SK-N-SH (cell line): ENCODE data around the gene RPUSD3. TPM values are rescaled to one million over a fixed set of nuclear protein-coding genes. Genes with fewer than 3 reads are reported as not detected.

ENCODE experiments used
- CTCF ChIA-PET: fragments of 300-600, 350-600 bp; formaldehyde crosslinking; extraction: SDS; loops from one replicate; lab custom pipeline; 2021; lab: Yijun Ruan, JAX
- POLR2A ChIA-PET: fragments of 350-600 bp; sonication (Branson Sonifier 250); formaldehyde crosslinking; extraction: SDS; loops from one replicate; lab custom pipeline; 2020; ENCODE audit warnings: antibody characterized with exemption, inconsistent platforms; lab: Yijun Ruan, JAX
- DNase-seq: peaks from one replicate; pipeline ENCODE4 v3.0.0; 2012
- H2AFZ ChIP-seq: fragments of 200-600 bp; sonication (generic); 2 replicates; pipeline ENCODE4 v1.8.1; 2016; ENCODE audit warnings: antibody characterized with exemption, mild to moderate bottlenecking, low read depth
- H3F3A ChIP-seq: fragments of 200-600 bp; sonication (generic); replicated peaks from 2 replicates; pipeline ENCODE3; 2016; ENCODE audit warnings: antibody characterized with exemption, mild to moderate bottlenecking; ENCODE audit not compliant: insufficient read depth
- H3K27ac ChIP-seq, 2 experiments: fragments of 200-500 bp in 1 of 2; fragments of 200-600 bp in 1 of 2; sonication (Bioruptor generic) in 1 of 2; sonication (generic), shearing (Covaris generic) in 1 of 2; 2 replicates each; pipeline versions ENCODE4 v1.5.1 to v1.6.1; 2014 to 2016; ENCODE audit warnings: low read depth in 2 of 2, inconsistent platforms in 1 of 2, low read length in 1 of 2, mild to moderate bottlenecking in 1 of 2, mixed read lengths in 1 of 2
- H3K27me3 ChIP-seq: fragments of 200-600 bp; sonication (generic), shearing (Covaris generic); 2 replicates; pipeline ENCODE4 v1.6.1; 2016; ENCODE audit warnings: mixed run types; ENCODE audit not compliant: insufficient read depth
- H3K36me3 ChIP-seq, 2 experiments: fragments of 200-500 bp in 1 of 2; fragments of 200-600 bp in 1 of 2; sonication (Bioruptor generic) in 1 of 2; sonication (generic) in 1 of 2; replicated peaks in 1 of 2; 2 replicates each; pipeline versions ENCODE3 to v1.5.1; 2014 to 2016; ENCODE audit warnings: low read length in 1 of 2, mild to moderate bottlenecking in 1 of 2; ENCODE audit not compliant: insufficient read depth in 2 of 2, control insufficient read depth in 1 of 2
- H3K4me1 ChIP-seq, 2 experiments: fragments of 200-500 bp in 1 of 2; fragments of 200-600 bp in 1 of 2; sonication (Bioruptor generic) in 1 of 2; sonication (generic), shearing (Covaris generic) in 1 of 2; 2 replicates each; pipeline versions ENCODE4 v1.5.1 to v1.6.1; 2014 to 2016; ENCODE audit warnings: low read depth in 1 of 2, low read length in 1 of 2, mixed run types in 1 of 2; ENCODE audit not compliant: insufficient read depth in 2 of 2, control insufficient read depth in 1 of 2
- H3K4me2 ChIP-seq: fragments of 200-600 bp; sonication (generic), shearing (Covaris generic); 2 replicates; pipeline ENCODE4 v1.6.1; 2017; ENCODE audit warnings: mixed run types
- H3K4me3 ChIP-seq, 2 experiments: fragments of 200-500 bp in 1 of 2; fragments of 200-600 bp in 1 of 2; sonication (Bioruptor generic) in 1 of 2; sonication (generic), shearing (Covaris generic) in 1 of 2; 2 replicates each; pipeline versions ENCODE4 v1.5.1 to v1.8.1; 2014 to 2016; ENCODE audit warnings: low read depth in 2 of 2, inconsistent platforms in 1 of 2, low read length in 1 of 2, mild to moderate bottlenecking in 1 of 2, mixed read lengths in 1 of 2, moderate library complexity in 1 of 2
- H3K79me2 ChIP-seq: fragments of 200-600 bp; sonication (generic); 2 replicates; pipeline ENCODE4 v1.8.1; 2017; ENCODE audit warnings: mild to moderate bottlenecking; ENCODE audit not compliant: insufficient read depth
- H3K9ac ChIP-seq: fragments of 200-600 bp; sonication (generic); 2 replicates; pipeline ENCODE4 v1.6.1; 2017; ENCODE audit warnings: mixed run types
- H3K9me2 ChIP-seq: fragments of 200-600 bp; sonication (generic); 2 replicates; pipeline ENCODE4 v1.6.1; 2017; ENCODE audit warnings: mixed run types
- H3K9me3 ChIP-seq: fragments of 200-600 bp; sonication (generic); 2 replicates; pipeline ENCODE4 v1.6.1; 2017; ENCODE audit warnings: mixed run types, mild to moderate bottlenecking, moderate library complexity
- H4K20me1 ChIP-seq: fragments of 200-600 bp; sonication (generic); 2 replicates; pipeline ENCODE4 v1.6.1; 2017; ENCODE audit warnings: mild to moderate bottlenecking, mixed run types; ENCODE audit not compliant: insufficient read depth
- CHD2 ChIP-seq: fragments of 150-350 bp; IDR thresholded peaks from 2 replicates; pipeline ENCODE4 v1.6.1; 2018; ENCODE audit warnings: low read length; ENCODE audit not compliant: partially characterized antibody
- EP300 ChIP-seq, 2 experiments: IDR thresholded peaks; 2 replicates each; pipeline versions ENCODE4 v1.4.0 to v1.6.1; 2012; ENCODE audit warnings: borderline replicate concordance in 1 of 2, low read depth in 1 of 2, low read length in 1 of 2
- EZH2phosphoT487 ChIP-seq: fragments of 200-600 bp; sonication (generic); IDR thresholded peaks from 2 replicates; pipeline ENCODE4 v1.6.1; 2017; ENCODE audit warnings: low read depth, mixed run types, mild to moderate bottlenecking, antibody characterized with exemption, moderate library complexity, borderline replicate concordance
- FOSL2 ChIP-seq: IDR thresholded peaks from 2 replicates; pipeline ENCODE4 v1.4.0; 2012; ENCODE audit warnings: low read depth, mild to moderate bottlenecking, moderate library complexity, borderline replicate concordance
- FOXM1 ChIP-seq: IDR thresholded peaks from 2 replicates; pipeline ENCODE4 v1.4.0; 2012; ENCODE audit warnings: low read depth, mild to moderate bottlenecking
- JUND ChIP-seq: IDR thresholded peaks from 2 replicates; pipeline ENCODE4 v1.4.0; 2012
- MEF2A ChIP-seq: IDR thresholded peaks from 2 replicates; pipeline ENCODE4 v1.4.0; 2012; ENCODE audit warnings: low read depth, borderline replicate concordance
- MXI1 ChIP-seq: IDR thresholded peaks from 2 replicates; pipeline ENCODE4 v1.6.1; 2012; ENCODE audit warnings: mild to moderate bottlenecking, low read depth, low read length, improper control_type of control experiment
- NFIC ChIP-seq: IDR thresholded peaks from 2 replicates; pipeline ENCODE4 v1.4.0; 2012; ENCODE audit warnings: borderline replicate concordance
- RAD21 ChIP-seq: IDR thresholded peaks from 2 replicates; pipeline ENCODE4 v1.6.1; 2012; ENCODE audit warnings: mild to moderate bottlenecking, low read length
- RFX5 ChIP-seq: IDR thresholded peaks from 2 replicates; pipeline ENCODE4 v1.6.1; 2012; ENCODE audit warnings: mild to moderate bottlenecking, improper control_type of control experiment, low read length
- SIN3A ChIP-seq: IDR thresholded peaks from 2 replicates; pipeline ENCODE4 v1.6.1; 2012; ENCODE audit warnings: low read depth, mild to moderate bottlenecking, low read length, moderate library complexity, borderline replicate concordance
- SMC3 ChIP-seq: IDR thresholded peaks from 2 replicates; pipeline ENCODE4 v1.6.1; 2012; ENCODE audit warnings: low read depth, low read length, improper control_type of control experiment
- TAF1 ChIP-seq: IDR thresholded peaks from 2 replicates; pipeline ENCODE4 v1.6.1; 2012; ENCODE audit warnings: low read depth, mild to moderate bottlenecking, low read length, moderate library complexity, borderline replicate concordance
- TEAD4 ChIP-seq: IDR thresholded peaks from 2 replicates; pipeline ENCODE4 v1.4.0; 2012; ENCODE audit warnings: mild to moderate bottlenecking, borderline replicate concordance; ENCODE audit not compliant: insufficient read depth
- USF1 ChIP-seq: IDR thresholded peaks from 2 replicates; pipeline ENCODE4 v1.4.0; 2012; ENCODE audit warnings: low read depth, borderline replicate concordance
- YY1 ChIP-seq: IDR thresholded peaks from 2 replicates; pipeline ENCODE4 v1.4.0; 2012; ENCODE audit warnings: low read depth, mild to moderate bottlenecking
- WGBS: methylation state at CpG from one replicate; pipeline ENCODE4 v1.1.6; 2017; ENCODE audit warnings: low lambda C conversion rate; 5-methylcytosine and 5-hydroxymethylcytosine counted together
- polyA plus RNA-seq, 3 experiments: library from polyadenylated mRNA; depleted of rRNA; stranded (reverse); fragments of >200 nt; gene quantifications; 2 replicates each; pipeline ENCODE4 v1.2.3, GENCODE V29; 2012
- TF ChIP-seq, protein P1 (sequence below): fragments of 200-600 bp; sonication (generic); IDR thresholded peaks from 2 replicates; pipeline ENCODE4 v1.6.1; 2017; ENCODE audit warnings: antibody characterized with exemption, mild to moderate bottlenecking, moderate library complexity
- TF ChIP-seq, protein P2 (sequence below): fragments of 150-350 bp; IDR thresholded peaks from 2 replicates; pipeline ENCODE4 v1.6.1; 2017; ENCODE audit warnings: antibody characterized with exemption, low read length, low read depth, borderline replicate concordance

The RPUSD3 gene
- polyA plus RNA-seq, 1 of the 3 experiments (the other 2 are of a cell fraction): 43.4 TPM

DNA sequence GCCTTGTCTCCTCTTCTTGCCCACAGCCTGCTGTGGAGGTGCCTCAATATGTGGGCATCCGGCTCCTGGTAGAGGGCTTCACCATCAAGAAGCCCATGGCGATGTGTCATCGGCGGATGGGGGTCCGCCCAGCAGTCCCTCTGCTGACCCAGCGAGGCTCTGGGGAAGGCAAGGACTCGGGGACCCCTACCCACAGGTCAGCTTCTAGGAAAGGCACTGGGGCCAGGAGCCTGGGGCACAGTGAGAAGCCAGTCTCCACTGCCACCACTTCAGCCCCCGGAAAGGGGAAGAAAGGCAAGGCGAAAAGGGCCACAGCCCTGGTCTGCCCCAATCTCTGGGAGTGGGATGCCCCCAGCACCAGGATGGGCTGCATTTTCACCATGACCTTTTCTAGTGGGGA, 10.7 kb downstream of the RPUSD3 start (continued):
- TF ChIP-seq CHD2: no peak

DNA sequence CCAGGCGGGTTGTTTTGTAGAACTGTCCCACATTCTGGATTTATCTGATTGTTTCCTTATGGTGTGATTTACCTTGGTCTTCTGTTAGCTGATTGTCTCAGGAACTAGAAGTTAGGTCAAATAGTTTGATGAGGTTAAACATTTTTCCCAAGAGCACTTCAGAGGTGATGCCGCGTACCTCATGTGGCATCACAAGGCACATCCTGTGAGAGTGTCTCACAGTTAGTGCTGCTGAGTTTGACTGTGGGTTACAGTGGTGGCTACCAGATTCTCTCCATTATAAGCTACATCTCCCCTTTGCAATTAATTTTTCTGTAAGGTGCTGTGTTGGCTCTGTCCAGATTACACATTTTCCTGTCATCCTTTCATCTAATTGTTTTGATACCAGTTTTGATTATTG, 12.6 kb downstream of the RPUSD3 start:
- WGBS: 92% methylated on average over 3 of the region's 3 CpGs
- Histone ChIP-seq H4K20me1 (no peaks in the 10 kb centered on the region), H3K27me3 (no peaks in the 10 kb centered on the region), H3K4me1 (no peaks in the 10 kb centered on the region), H3K9me3 (no peaks in the 10 kb centered on the region), H3K79me2 (no peaks in the 10 kb centered on the region), H2AFZ (no peak overlapping the region), H3F3A (no peaks in the 10 kb centered on the region), H3K9ac (no peak overlapping the region), H3K4me2 (no peak overlapping the region), H3K4me3 (no peak overlapping the region), H3K27ac (no peak overlapping the region), H3K36me3 (peaks cover 11 to 18% of the 10 kb centered on the region in 2 experiments), H3K9me2 (no peaks in the 10 kb centered on the region)
- ChIA-PET CTCF (interaction anchor here (1.7 kb wide), 1 partner anchor 18 kb away, joined by 5 read pairs; no protein-coding TSS in a partner anchor), POLR2A (no interaction called here)
- TF ChIP-seq FOSL2 (no peak), SMC3 (no peak), USF1 (no peak), RFX5 (no peak), MEF2A (no peak), SIN3A (no peak), EP300 (IDR thresholded peaks at IDR 0.05; ENCODE audit: borderline replicate concordance in 1 of 2, low read depth in 1 of 2, low read length in 1 of 2) (no peak)
- DNase-seq: no peak

DNA sequence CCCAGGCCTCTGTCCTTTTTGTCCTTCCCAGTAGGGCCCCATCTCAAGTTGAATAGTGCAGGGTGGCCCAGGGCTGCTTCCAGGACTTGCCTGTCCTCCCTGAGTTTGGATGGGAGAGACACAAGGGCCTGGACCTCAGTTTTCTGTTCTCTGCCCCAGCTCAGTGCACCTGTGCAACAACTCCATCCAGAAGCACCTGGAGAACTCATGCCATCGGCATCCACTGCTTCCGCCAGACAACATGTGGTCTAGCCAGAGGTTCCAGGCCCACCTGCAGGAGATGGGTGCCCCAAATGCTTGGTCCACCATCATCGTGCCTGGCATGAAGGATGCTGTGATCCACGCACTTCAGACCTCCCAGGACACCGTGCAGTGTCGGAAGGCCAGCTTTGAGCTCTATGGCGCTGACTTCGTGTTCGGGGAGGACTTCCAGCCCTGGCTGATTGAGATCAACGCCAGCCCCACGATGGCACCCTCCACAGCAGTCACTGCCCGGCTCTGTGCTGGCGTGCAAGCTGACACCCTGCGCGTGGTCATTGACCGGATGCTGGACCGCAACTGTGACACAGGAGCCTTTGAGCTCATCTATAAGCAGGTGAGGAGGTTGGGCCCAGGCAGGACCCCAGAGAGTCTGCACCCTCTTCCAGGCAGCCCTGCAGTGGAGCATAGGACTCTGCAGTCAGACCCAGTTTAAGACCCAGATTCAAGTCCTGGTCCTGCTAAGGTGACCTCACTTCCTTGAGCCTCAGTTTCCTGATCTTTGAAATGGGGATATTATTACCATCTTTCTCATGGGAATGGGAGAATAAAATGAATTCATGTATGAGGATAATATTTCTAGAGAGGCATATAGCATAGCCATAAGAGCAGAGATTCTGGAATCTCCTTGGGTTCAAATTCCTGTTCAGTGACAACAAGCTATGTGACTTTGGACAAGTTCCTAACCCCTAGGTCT, 14.7 kb downstream of the RPUSD3 start:
- Histone ChIP-seq H3K4me2 (no peak overlapping the region), H3K9ac (no peak overlapping the region), H3F3A (no peaks in the 10 kb centered on the region), H2AFZ (no peak overlapping the region), H3K4me3 (no peak overlapping the region), H3K9me2 (no peaks in the 10 kb centered on the region), H3K27ac (no peak overlapping the region), H3K9me3 (no peaks in the 10 kb centered on the region), H3K79me2 (no peaks in the 10 kb centered on the region), H4K20me1 (no peaks in the 10 kb centered on the region), H3K27me3 (no peaks in the 10 kb centered on the region), H3K4me1 (no peaks in the 10 kb centered on the region), H3K36me3 (peaks cover 6 to 13% of the 10 kb centered on the region in 2 experiments)
- 94% methylated on average over 6 of the region's 17 CpGs for WGBS
- no peak for DNase-seq
- ChIA-PET POLR2A (interaction anchor here (1.2 kb wide), 1 partner anchor 104 kb away, joined by 3 read pairs; no protein-coding TSS in a partner anchor), CTCF (interaction anchor here (1.1 to 1.3 kb wide), 2 partner anchors 20 to 117 kb away, joined by 3 to 4 read pairs; no protein-coding TSS in a partner anchor)
- TF ChIP-seq RAD21 (no peak), EP300 (IDR thresholded peaks at IDR 0.05; ENCODE audit: borderline replicate concordance in 1 of 2, low read depth in 1 of 2, low read length in 1 of 2) (no peak), SIN3A (no peak), YY1 (no peak), TAF1 (no peak), JUND (no peak), TEAD4 (no peak), EZH2phosphoT487 (no peak), NFIC (no peak), SMC3 (no peak), FOSL2 (no peak), MXI1 (no peak), FOXM1 (no peak)
- TF ChIP-seq, protein P1, sequence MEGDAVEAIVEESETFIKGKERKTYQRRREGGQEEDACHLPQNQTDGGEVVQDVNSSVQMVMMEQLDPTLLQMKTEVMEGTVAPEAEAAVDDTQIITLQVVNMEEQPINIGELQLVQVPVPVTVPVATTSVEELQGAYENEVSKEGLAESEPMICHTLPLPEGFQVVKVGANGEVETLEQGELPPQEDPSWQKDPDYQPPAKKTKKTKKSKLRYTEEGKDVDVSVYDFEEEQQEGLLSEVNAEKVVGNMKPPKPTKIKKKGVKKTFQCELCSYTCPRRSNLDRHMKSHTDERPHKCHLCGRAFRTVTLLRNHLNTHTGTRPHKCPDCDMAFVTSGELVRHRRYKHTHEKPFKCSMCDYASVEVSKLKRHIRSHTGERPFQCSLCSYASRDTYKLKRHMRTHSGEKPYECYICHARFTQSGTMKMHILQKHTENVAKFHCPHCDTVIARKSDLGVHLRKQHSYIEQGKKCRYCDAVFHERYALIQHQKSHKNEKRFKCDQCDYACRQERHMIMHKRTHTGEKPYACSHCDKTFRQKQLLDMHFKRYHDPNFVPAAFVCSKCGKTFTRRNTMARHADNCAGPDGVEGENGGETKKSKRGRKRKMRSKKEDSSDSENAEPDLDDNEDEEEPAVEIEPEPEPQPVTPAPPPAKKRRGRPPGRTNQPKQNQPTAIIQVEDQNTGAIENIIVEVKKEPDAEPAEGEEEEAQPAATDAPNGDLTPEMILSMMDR: no peak
- TF ChIP-seq, protein P2, sequence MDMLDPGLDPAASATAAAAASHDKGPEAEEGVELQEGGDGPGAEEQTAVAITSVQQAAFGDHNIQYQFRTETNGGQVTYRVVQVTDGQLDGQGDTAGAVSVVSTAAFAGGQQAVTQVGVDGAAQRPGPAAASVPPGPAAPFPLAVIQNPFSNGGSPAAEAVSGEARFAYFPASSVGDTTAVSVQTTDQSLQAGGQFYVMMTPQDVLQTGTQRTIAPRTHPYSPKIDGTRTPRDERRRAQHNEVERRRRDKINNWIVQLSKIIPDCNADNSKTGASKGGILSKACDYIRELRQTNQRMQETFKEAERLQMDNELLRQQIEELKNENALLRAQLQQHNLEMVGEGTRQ: no peak
